ENCODE measurements around the gene AHRR. TPM values are rescaled to one million over a fixed set of nuclear protein-coding genes. Genes with fewer than 3 reads are reported as not detected.

Gene AHRR
- total and polyA plus RNA-seq, 8 donors, result 0.63 to 47.8 (median 1.1) TPM; not detected in 1

GRCh38 chr5:313806-314376 lies 7.6 kb upstream of the AHRR start:
- 83 to 93% (median 90%) methylated on average over 14 to 17 of the region's 17 CpGs for WGBS, 5 donors
- TF ChIP-seq POLR2AphosphoS5 (IDR thresholded peaks at IDR 0.05) (no peak), EP300 (IDR thresholded peaks at IDR 0.05) (no peak), POLR2A (IDR thresholded peaks at IDR 0.05) (no peak), CTCF (IDR thresholded peaks at IDR 0.05) (no peak)
- no peaks in the 10 kb centered on the region for H3K9me3 ChIP-seq
- H3K27me3 ChIP-seq, result peaks cover 0 to 8% (median 8%) of the 10 kb centered on the region in 3 donors
- intact Hi-C loops (cut with DNase I; ENCODE audit: low total_unique reads), result no loop called here
- peaks cover 10 to 84% (median 83%) of the 10 kb centered on the region in 4 donors for H3K36me3 ChIP-seq
- no peak overlapping the region for H3K4me3 ChIP-seq
- H3K4me1 ChIP-seq, result peaks cover 0 to 15% (median 2%) of the 10 kb centered on the region in 4 donors
- DNase-seq, result no peak
- no peak overlapping the region for H3K27ac ChIP-seq

GRCh38 chr5:314676-315487 lies 6.6 kb upstream of the AHRR start:
- 89 to 92% (median 91%) methylated on average over 18 of the region's 18 CpGs for WGBS, 5 donors
- Histone ChIP-seq H3K36me3 (peaks cover 10 to 76% (median 75%) of the 10 kb centered on the region in 4 donors), H3K4me3 (no peak overlapping the region), H3K27me3 (peaks cover 0 to 18% (median 17%) of the 10 kb centered on the region in 3 donors), H3K4me1 (peaks cover 0 to 12% (median 2%) of the 10 kb centered on the region in 4 donors), H3K27ac (no peak overlapping the region), H3K9me3 (no peaks in the 10 kb centered on the region)
- intact Hi-C loops (cut with DNase I; ENCODE audit: low total_unique reads), result no loop called here
- TF ChIP-seq EP300 (IDR thresholded peaks at IDR 0.05) (no peak), POLR2AphosphoS5 (IDR thresholded peaks at IDR 0.05) (no peak), POLR2A (IDR thresholded peaks at IDR 0.05) (no peak), CTCF (IDR thresholded peaks at IDR 0.05) (no peak)
- DNase-seq, result no peak

GRCh38 chr5:315488-316209 lies 5.9 kb upstream of the AHRR start:
- DNase-seq, result no peak
- H3K4me3 ChIP-seq, result no peak overlapping the region
- H3K9me3 ChIP-seq, result no peaks in the 10 kb centered on the region
- 75 to 87% (median 84%) methylated on average over 12 to 14 of the region's 14 CpGs for WGBS, 5 donors
- peaks cover 6 to 26% (median 24%) of the 10 kb centered on the region in 3 donors for H3K27me3 ChIP-seq
- H3K4me1 ChIP-seq, result peaks cover 4 to 18% (median 6%) of the 10 kb centered on the region in 4 donors
- H3K27ac ChIP-seq, result no peak overlapping the region
- intact Hi-C loops (cut with DNase I; ENCODE audit: low total_unique reads), result no loop called here
- H3K36me3 ChIP-seq, result peaks cover 10 to 68% (median 67%) of the 10 kb centered on the region in 4 donors
- TF ChIP-seq POLR2AphosphoS5 (IDR thresholded peaks at IDR 0.05) (no peak), CTCF (IDR thresholded peaks at IDR 0.05) (no peak), EP300 (IDR thresholded peaks at IDR 0.05) (no peak), POLR2A (IDR thresholded peaks at IDR 0.05) (no peak)

Measured in stomach (tissue), 9 donors.